Breast epithelium (tissue), 3 donors: ENCODE data around the gene SPECC1L.

ENCODE experiments used
- POLR2A ChIP-seq: fragments of 450-650 bp; IDR thresholded peaks from one replicate; pipeline ENCODE4 v1.6.1; 2016; ENCODE audit warnings: antibody characterized with exemption, mild to moderate bottlenecking, moderate library complexity
- POLR2AphosphoS5 ChIP-seq, 3 donors: sonication (generic); formaldehyde crosslinking; IDR thresholded peaks; one replicate each; pipeline ENCODE4 v1.6.1; 2017; ENCODE audit warnings: antibody characterized with exemption in 3 of 3
- TF ChIP-seq, protein P1 (sequence below), 3 donors: fragments of 450-650 bp; IDR thresholded peaks; one replicate each; pipeline ENCODE4 v1.5.1; 2016 to 2017; ENCODE audit warnings: antibody characterized with exemption in 3 of 3, mild to moderate bottlenecking in 3 of 3, moderate library complexity in 3 of 3

DNA sequence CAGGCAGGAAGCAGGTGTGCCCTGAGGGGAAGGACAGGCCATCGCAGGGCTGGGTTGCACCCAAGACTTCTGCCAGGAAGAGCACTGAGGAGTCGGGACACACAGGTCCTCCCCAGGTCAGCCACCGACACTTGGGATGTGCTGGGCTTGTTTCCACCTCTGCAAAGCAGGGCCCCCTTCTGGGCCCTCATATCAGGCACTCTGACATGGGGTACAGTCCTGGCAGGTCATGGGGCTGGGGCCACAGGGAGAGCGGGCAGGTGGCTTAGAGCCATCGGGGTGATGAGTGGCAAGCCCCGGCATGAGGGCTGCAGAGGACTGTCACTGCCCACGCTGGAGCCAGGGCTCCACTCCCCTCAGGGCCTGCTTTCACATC lies 148.8 kb downstream of the SPECC1L start:
- TF ChIP-seq, protein P1, sequence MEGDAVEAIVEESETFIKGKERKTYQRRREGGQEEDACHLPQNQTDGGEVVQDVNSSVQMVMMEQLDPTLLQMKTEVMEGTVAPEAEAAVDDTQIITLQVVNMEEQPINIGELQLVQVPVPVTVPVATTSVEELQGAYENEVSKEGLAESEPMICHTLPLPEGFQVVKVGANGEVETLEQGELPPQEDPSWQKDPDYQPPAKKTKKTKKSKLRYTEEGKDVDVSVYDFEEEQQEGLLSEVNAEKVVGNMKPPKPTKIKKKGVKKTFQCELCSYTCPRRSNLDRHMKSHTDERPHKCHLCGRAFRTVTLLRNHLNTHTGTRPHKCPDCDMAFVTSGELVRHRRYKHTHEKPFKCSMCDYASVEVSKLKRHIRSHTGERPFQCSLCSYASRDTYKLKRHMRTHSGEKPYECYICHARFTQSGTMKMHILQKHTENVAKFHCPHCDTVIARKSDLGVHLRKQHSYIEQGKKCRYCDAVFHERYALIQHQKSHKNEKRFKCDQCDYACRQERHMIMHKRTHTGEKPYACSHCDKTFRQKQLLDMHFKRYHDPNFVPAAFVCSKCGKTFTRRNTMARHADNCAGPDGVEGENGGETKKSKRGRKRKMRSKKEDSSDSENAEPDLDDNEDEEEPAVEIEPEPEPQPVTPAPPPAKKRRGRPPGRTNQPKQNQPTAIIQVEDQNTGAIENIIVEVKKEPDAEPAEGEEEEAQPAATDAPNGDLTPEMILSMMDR (IDR thresholded peaks at IDR 0.05), result no peak
- TF ChIP-seq POLR2A (no peak), POLR2AphosphoS5 (IDR thresholded peaks at IDR 0.05) (no peak)
